ENCODE results near the gene HOXD3.

HOXD3 gene

GRCh38 chr2:176146101-176146500 is 11.0 kb upstream of the HOXD3 start:
- H3K36me3 ChIP-seq (ENCODE audit: control insufficient read depth, insufficient read depth, low read length) = no peaks in the 10 kb centered on the region
- no peaks in the 10 kb centered on the region for H3K4me1 ChIP-seq (ENCODE audit: control insufficient read depth, insufficient read depth, low read length)
- no peak overlapping the region for H3K4me3 ChIP-seq (ENCODE audit: low read length)
- no peak for DNase-seq (ENCODE audit: low read depth, low spot score)
- H3K9me3 ChIP-seq (ENCODE audit: control insufficient read depth, insufficient read depth, low read length) = no peaks in the 10 kb centered on the region
- WGBS (ENCODE audit: insufficient coverage, insufficient read length) = no CpG with 5 or more reads among the region's 6 CpGs
- peaks cover 95% of the 10 kb centered on the region for H3K27me3 ChIP-seq (ENCODE audit: control insufficient read depth, insufficient read depth, low read length)
- no peak overlapping the region for H3K27ac ChIP-seq (ENCODE audit: low read length)

- Histone ChIP-seq H3K9me3 (ENCODE audit: control insufficient read depth, insufficient read depth, low read length) (no peaks in the 10 kb centered on the region), H3K4me1 (ENCODE audit: control insufficient read depth, insufficient read depth, low read length) (no peaks in the 10 kb centered on the region), H3K27ac (ENCODE audit: low read length) (no peak overlapping the region), H3K4me3 (ENCODE audit: low read length) (no peak overlapping the region), H3K27me3 (ENCODE audit: control insufficient read depth, insufficient read depth, low read length) (peaks cover 95% of the 10 kb centered on the region), H3K36me3 (ENCODE audit: control insufficient read depth, insufficient read depth, low read length) (no peaks in the 10 kb centered on the region)
- DNase-seq (ENCODE audit: low read depth, low spot score) = no peak
These were observed 10.5 kb upstream of the HOXD3 start for GRCh38 chr2:176146645-176147044.

GRCh38 chr2:176147210-176147799 is 9.8 kb upstream of the HOXD3 start:
- no peak overlapping the region for H3K27ac ChIP-seq (ENCODE audit: low read length)
- H3K4me3 ChIP-seq (ENCODE audit: low read length) = no peak overlapping the region
- H3K27me3 ChIP-seq (ENCODE audit: control insufficient read depth, insufficient read depth, low read length) = peaks cover 94% of the 10 kb centered on the region
- no peak for DNase-seq (ENCODE audit: low read depth, low spot score)
- H3K36me3 ChIP-seq (ENCODE audit: control insufficient read depth, insufficient read depth, low read length) = no peaks in the 10 kb centered on the region
- H3K9me3 ChIP-seq (ENCODE audit: control insufficient read depth, insufficient read depth, low read length) = no peaks in the 10 kb centered on the region
- no CpG with 5 or more reads among the region's 32 CpGs for WGBS (ENCODE audit: insufficient coverage, insufficient read length)
- H3K4me1 ChIP-seq (ENCODE audit: control insufficient read depth, insufficient read depth, low read length) = no peaks in the 10 kb centered on the region

- DNase-seq (ENCODE audit: low read depth, low spot score) = no peak
- Histone ChIP-seq H3K4me1 (ENCODE audit: control insufficient read depth, insufficient read depth, low read length) (no peaks in the 10 kb centered on the region), H3K36me3 (ENCODE audit: control insufficient read depth, insufficient read depth, low read length) (no peaks in the 10 kb centered on the region), H3K9me3 (ENCODE audit: control insufficient read depth, insufficient read depth, low read length) (no peaks in the 10 kb centered on the region), H3K27me3 (ENCODE audit: control insufficient read depth, insufficient read depth, low read length) (peaks cover 94% of the 10 kb centered on the region), H3K4me3 (ENCODE audit: low read length) (no peak overlapping the region), H3K27ac (ENCODE audit: low read length) (no peak overlapping the region)
- no CpG with 5 or more reads among the region's 31 CpGs for WGBS (ENCODE audit: insufficient coverage, insufficient read length)
These were observed 9.2 kb upstream of the HOXD3 start for GRCh38 chr2:176147800-176148496.

GRCh38 chr2:176148751-176149421 is 8.2 kb upstream of the HOXD3 start:
- H3K4me1 ChIP-seq (ENCODE audit: control insufficient read depth, insufficient read depth, low read length) = no peaks in the 10 kb centered on the region
- no peak for DNase-seq (ENCODE audit: low read depth, low spot score)
- no peaks in the 10 kb centered on the region for H3K36me3 ChIP-seq (ENCODE audit: control insufficient read depth, insufficient read depth, low read length)
- H3K27ac ChIP-seq (ENCODE audit: low read length) = no peak overlapping the region
- WGBS (ENCODE audit: insufficient coverage, insufficient read length) = no CpG with 5 or more reads among the region's 11 CpGs
- no peak overlapping the region for H3K4me3 ChIP-seq (ENCODE audit: low read length)
- H3K27me3 ChIP-seq (ENCODE audit: control insufficient read depth, insufficient read depth, low read length) = peaks cover 94% of the 10 kb centered on the region
- no peaks in the 10 kb centered on the region for H3K9me3 ChIP-seq (ENCODE audit: control insufficient read depth, insufficient read depth, low read length)

GRCh38 chr2:176149481-176149938 is 7.6 kb upstream of the HOXD3 start:
- DNase-seq (ENCODE audit: low read depth, low spot score) = no peak
- no peaks in the 10 kb centered on the region for H3K9me3 ChIP-seq (ENCODE audit: control insufficient read depth, insufficient read depth, low read length)
- no CpG with 5 or more reads among the region's 22 CpGs for WGBS (ENCODE audit: insufficient coverage, insufficient read length)
- H3K4me1 ChIP-seq (ENCODE audit: control insufficient read depth, insufficient read depth, low read length) = no peaks in the 10 kb centered on the region
- no peak overlapping the region for H3K4me3 ChIP-seq (ENCODE audit: low read length)
- no peak overlapping the region for H3K27ac ChIP-seq (ENCODE audit: low read length)
- no peaks in the 10 kb centered on the region for H3K36me3 ChIP-seq (ENCODE audit: control insufficient read depth, insufficient read depth, low read length)
- H3K27me3 ChIP-seq (ENCODE audit: control insufficient read depth, insufficient read depth, low read length) = peaks cover 96% of the 10 kb centered on the region

GRCh38 chr2:176149939-176150583 is 7.0 kb upstream of the HOXD3 start:
- Histone ChIP-seq H3K4me3 (ENCODE audit: low read length) (no peak overlapping the region), H3K36me3 (ENCODE audit: control insufficient read depth, insufficient read depth, low read length) (no peaks in the 10 kb centered on the region), H3K9me3 (ENCODE audit: control insufficient read depth, insufficient read depth, low read length) (no peaks in the 10 kb centered on the region), H3K4me1 (ENCODE audit: control insufficient read depth, insufficient read depth, low read length) (no peaks in the 10 kb centered on the region; the same call in 1 of the 2 replicates), H3K27ac (ENCODE audit: low read length) (no peak overlapping the region), H3K27me3 (ENCODE audit: control insufficient read depth, insufficient read depth, low read length) (peaks cover 97% of the 10 kb centered on the region)
- WGBS (ENCODE audit: insufficient coverage, insufficient read length) = no CpG with 5 or more reads among the region's 24 CpGs
- DNase-seq (ENCODE audit: low read depth, low spot score) = no peak

GRCh38 chr2:176150584-176151441 is 6.3 kb upstream of the HOXD3 start:
- Histone ChIP-seq H3K36me3 (ENCODE audit: control insufficient read depth, insufficient read depth, low read length) (no peaks in the 10 kb centered on the region), H3K4me1 (ENCODE audit: control insufficient read depth, insufficient read depth, low read length) (no peaks in the 10 kb centered on the region; the same call in 1 of the 2 replicates), H3K27ac (ENCODE audit: low read length) (no peak overlapping the region), H3K4me3 (ENCODE audit: low read length) (no peak overlapping the region), H3K9me3 (ENCODE audit: control insufficient read depth, insufficient read depth, low read length) (no peaks in the 10 kb centered on the region), H3K27me3 (ENCODE audit: control insufficient read depth, insufficient read depth, low read length) (peaks cover 97% of the 10 kb centered on the region)
- WGBS (ENCODE audit: insufficient coverage, insufficient read length) = no CpG with 5 or more reads among the region's 14 CpGs
- DNase-seq (ENCODE audit: low read depth, low spot score) = no peak

GRCh38 chr2:176151442-176152287 is 5.4 kb upstream of the HOXD3 start, which contains the start of gene HOXD4:
Gene HOXD4, plus strand, starts transcription at chr2:176151550. Its CDS starts 84 bp downstream, at chr2:176151634.
- WGBS (ENCODE audit: insufficient coverage, insufficient read length) = no CpG with 5 or more reads among the region's 55 CpGs
- H3K27me3 ChIP-seq (ENCODE audit: control insufficient read depth, insufficient read depth, low read length) = peaks cover 97% of the 10 kb centered on the region
- H3K9me3 ChIP-seq (ENCODE audit: control insufficient read depth, insufficient read depth, low read length) = no peaks in the 10 kb centered on the region
- no peaks in the 10 kb centered on the region for H3K36me3 ChIP-seq (ENCODE audit: control insufficient read depth, insufficient read depth, low read length)
- no peak within 1 kb of the TSS for H3K4me3 ChIP-seq (ENCODE audit: low read length)
- no peak for DNase-seq (ENCODE audit: low read depth, low spot score)
- no peak within 1 kb of the TSS for H3K27ac ChIP-seq (ENCODE audit: low read length)
- no peaks in the 10 kb centered on the region; the same call in 1 of the 2 replicates for H3K4me1 ChIP-seq (ENCODE audit: control insufficient read depth, insufficient read depth, low read length)
